ENCODE data around the gene PIK3C2B.

PIK3C2B gene

GRCh38 chr1:204516180-204516879, 21.7 kb upstream of the PIK3C2B start, which contains the start of gene MDM4:
Gene MDM4 (plus strand): TSS chr1:204516406. CDS start chr1:204525519, 9,113 bp downstream.
- DNase-seq (ENCODE audit: low read depth): peak; percentile 90
- H3K4me3 ChIP-seq (ENCODE audit: low read depth, low read length): peak within 1 kb of the TSS; percentile 97
- no peak for TF ChIP-seq CTCF (IDR thresholded peaks at IDR 0.05; ENCODE audit: control insufficient read depth, extremely low read depth, insufficient read depth)

- H3K4me3 ChIP-seq (ENCODE audit: low read depth, low read length): no peak overlapping the region
- no peak for TF ChIP-seq CTCF (IDR thresholded peaks at IDR 0.05; ENCODE audit: control insufficient read depth, extremely low read depth, insufficient read depth)
- DNase-seq (ENCODE audit: low read depth): no peak
These were observed 20.2 kb upstream of the PIK3C2B start for GRCh38 chr1:204514828-204515227.

GRCh38 chr1:204513117-204513716, 18.6 kb upstream of the PIK3C2B start:
- TF ChIP-seq CTCF (IDR thresholded peaks at IDR 0.05; ENCODE audit: control insufficient read depth, extremely low read depth, insufficient read depth): no peak
- DNase-seq (ENCODE audit: low read depth): no peak
- H3K4me3 ChIP-seq (ENCODE audit: low read depth, low read length): no peak overlapping the region

- TF ChIP-seq CTCF (IDR thresholded peaks at IDR 0.05; ENCODE audit: control insufficient read depth, extremely low read depth, insufficient read depth): no peak
- no peak for DNase-seq (ENCODE audit: low read depth)
- H3K4me3 ChIP-seq (ENCODE audit: low read depth, low read length): no peak overlapping the region
These were observed 16.8 kb upstream of the PIK3C2B start for GRCh38 chr1:204511366-204511765.

GRCh38 chr1:204509186-204509635, 14.6 kb upstream of the PIK3C2B start:
- no peak for DNase-seq (ENCODE audit: low read depth)
- H3K4me3 ChIP-seq (ENCODE audit: low read depth, low read length): no peak overlapping the region
- no peak for TF ChIP-seq CTCF (IDR thresholded peaks at IDR 0.05; ENCODE audit: control insufficient read depth, extremely low read depth, insufficient read depth)

- DNase-seq (ENCODE audit: low read depth): no peak
- H3K4me3 ChIP-seq (ENCODE audit: low read depth, low read length): peak overlapping the region; percentile 61
- no peak for TF ChIP-seq CTCF (IDR thresholded peaks at IDR 0.05; ENCODE audit: control insufficient read depth, extremely low read depth, insufficient read depth)
These were observed 12.9 kb upstream of the PIK3C2B start for GRCh38 chr1:204507317-204508105.
